GM12864 (cell line): ENCODE data around the gene EEFSEC.

Experiments used
- DNase-seq: peaks from one replicate; pipeline ENCODE4 v3.0.0-alpha.2; 2011; ENCODE audit warnings: low read depth
- H3K4me3 ChIP-seq: 2 replicates; pipeline ENCODE4 v1.5.1; 2011; ENCODE audit warnings: mild to moderate bottlenecking, low read depth, low read length, control low read depth
- TF ChIP-seq, protein P1 (sequence below): IDR thresholded peaks from 2 replicates; pipeline ENCODE4 v1.5.1; 2011; ENCODE audit warnings: low read depth, mild to moderate bottlenecking, moderate library complexity, low read length, control low read depth, inconsistent platforms; ENCODE audit errors: missing control alignments

EEFSEC gene

GRCh38 chr3:128296469-128297251, 143.4 kb downstream of the EEFSEC start:
- TF ChIP-seq, protein P1, sequence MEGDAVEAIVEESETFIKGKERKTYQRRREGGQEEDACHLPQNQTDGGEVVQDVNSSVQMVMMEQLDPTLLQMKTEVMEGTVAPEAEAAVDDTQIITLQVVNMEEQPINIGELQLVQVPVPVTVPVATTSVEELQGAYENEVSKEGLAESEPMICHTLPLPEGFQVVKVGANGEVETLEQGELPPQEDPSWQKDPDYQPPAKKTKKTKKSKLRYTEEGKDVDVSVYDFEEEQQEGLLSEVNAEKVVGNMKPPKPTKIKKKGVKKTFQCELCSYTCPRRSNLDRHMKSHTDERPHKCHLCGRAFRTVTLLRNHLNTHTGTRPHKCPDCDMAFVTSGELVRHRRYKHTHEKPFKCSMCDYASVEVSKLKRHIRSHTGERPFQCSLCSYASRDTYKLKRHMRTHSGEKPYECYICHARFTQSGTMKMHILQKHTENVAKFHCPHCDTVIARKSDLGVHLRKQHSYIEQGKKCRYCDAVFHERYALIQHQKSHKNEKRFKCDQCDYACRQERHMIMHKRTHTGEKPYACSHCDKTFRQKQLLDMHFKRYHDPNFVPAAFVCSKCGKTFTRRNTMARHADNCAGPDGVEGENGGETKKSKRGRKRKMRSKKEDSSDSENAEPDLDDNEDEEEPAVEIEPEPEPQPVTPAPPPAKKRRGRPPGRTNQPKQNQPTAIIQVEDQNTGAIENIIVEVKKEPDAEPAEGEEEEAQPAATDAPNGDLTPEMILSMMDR: no peak
- no peak for DNase-seq
- no peak overlapping the region for H3K4me3 ChIP-seq

DNA sequence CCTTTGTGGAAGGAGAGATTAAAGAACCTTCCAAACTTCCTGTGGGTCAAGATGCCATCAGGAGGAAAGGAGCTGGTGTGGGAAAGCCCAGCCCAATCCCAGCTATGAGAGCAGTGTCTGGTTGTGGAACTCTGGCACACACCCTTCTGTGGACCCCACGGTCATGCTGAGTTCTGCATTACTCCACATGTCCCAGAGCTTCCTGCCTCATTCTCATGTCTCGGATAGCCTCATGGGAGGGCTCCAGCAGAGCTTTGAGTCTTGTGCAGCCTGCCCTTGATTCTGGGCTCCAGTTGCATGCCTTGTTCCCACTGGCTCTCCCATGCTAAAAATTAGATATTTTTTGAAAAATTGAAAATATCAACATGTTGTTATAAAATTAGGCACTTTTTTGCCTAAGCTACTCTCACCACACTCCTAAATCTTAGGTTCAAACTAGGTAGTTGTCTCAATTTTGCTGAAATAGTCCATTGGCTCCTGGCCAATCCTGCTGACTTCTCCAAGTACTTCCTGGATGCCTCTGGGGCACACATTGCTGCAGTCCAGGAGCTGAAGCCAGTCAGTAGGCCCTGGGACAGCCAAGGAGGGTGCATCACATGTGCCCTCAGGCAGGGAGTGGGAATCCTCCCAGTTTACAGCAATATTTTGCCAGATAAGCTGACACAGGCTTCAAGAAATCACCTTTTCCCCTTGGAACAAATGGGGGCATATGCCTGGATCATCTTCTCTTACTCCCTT, 144.3 kb downstream of the EEFSEC start:
- no peak for DNase-seq
- H3K4me3 ChIP-seq: no peak overlapping the region
- TF ChIP-seq, protein P1: no peak

DNA sequence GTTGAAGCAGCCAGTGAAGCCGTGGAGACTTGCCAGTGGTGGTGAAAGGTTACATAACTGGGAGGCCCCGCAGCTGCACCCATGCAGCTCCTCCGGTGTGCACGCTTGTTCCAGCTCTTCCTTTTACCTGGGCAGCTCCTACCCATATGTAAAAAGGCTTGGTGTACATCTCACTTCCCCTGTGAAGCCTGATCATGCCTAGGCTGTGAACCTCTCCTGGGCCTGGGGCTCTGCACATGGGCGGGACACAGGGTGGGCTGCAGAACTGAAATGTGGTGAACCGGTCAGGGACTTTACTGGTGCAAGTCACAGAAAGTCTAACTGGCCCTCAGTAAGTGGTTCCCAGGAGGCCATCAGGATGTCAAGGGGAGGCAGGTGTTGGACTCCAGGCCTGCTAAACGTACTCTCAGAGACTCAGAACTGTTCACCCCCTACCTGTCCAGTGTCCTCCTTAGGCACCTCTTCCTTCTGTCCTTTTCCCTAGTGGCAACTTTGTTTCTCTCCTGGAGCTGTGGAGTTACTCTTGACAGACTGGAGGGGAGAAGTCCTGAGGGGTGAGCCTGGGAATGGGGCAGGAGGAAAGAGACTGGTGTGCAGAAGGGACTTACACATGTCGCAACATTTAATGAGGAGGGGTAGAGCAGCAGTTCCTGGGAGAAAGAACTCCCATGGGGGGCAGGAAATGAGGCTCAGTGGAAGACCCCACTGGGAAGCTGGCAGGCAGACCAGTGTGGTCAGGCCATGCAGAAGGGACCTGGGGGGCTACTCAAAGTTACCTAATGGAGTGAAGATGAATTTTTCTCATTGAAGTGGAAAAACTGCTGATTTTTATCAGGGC, 148.1 kb downstream of the EEFSEC start:
- no peak overlapping the region for H3K4me3 ChIP-seq
- TF ChIP-seq, protein P1: no peak
- no peak for DNase-seq

DNA sequence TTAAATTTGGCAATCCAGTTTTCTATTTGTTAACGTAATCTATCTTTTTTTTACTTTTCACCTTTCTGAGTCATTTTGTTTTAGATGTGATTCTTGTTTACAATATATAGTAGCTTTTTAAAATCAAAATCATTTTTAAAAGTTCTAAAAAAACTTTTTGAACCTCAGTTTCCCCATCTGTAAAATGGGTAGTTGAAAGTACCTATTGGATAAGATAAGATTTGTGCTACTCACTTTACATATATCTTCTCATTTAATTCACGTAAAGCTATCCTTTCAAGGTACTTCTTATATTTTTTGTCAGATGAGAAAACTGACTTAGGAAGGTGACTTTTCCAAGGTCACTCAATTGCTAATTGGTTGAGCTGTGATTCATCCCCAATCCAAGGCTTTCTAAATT, 153.2 kb downstream of the EEFSEC start:
- TF ChIP-seq, protein P1: no peak
- DNase-seq: no peak
- no peak overlapping the region for H3K4me3 ChIP-seq

DNA sequence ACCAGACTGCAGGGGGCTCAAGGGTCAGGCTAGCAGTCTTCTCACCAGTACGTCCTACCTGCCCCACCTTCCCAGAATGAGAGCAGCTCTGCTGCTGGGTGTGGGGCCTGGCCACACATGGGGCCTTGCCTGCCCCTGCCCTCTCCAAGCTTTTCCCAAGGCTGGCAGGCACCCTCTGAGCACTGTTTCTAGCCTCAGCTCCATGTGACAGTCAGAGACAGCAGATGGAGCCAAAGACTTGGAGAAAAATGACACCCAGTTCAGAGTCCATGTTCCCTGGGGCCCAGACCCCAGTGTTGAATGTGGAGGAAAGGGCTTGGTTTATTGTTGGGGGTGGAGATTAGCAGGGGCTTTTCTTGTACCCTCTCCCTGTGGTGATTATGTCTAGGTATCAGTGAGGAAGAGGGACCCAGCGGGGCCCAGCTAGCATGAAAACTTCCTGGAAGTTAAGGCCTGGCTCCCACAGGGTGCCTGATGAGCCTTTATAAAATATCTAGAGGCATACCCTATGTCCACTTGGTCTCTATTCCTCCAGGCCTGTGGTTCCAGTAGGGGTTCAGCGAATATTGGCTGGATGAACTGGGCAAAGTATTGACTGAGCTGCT, 153.8 kb downstream of the EEFSEC start:
- DNase-seq: no peak
- no peak overlapping the region for H3K4me3 ChIP-seq
- TF ChIP-seq, protein P1: no peak

- no peak for DNase-seq
- no peak overlapping the region for H3K4me3 ChIP-seq
- TF ChIP-seq, protein P1: no peak
Observed at GRCh38 chr3:128307781-128308469, 154.6 kb downstream of the EEFSEC start.
